Measurements from ENCODE around the gene TEAD4.

GRCh38 chr12:3016191-3016590 is 57.0 kb downstream of the TEAD4 start:
- TF ChIP-seq POLR2A (IDR thresholded peaks at IDR 0.05): no peak
- TF ChIP-seq CTCF (IDR thresholded peaks at IDR 0.05): no peak
